ENCODE measurements around the gene GCNT2. TPM values are rescaled to one million over a fixed set of nuclear protein-coding genes. Genes with fewer than 3 reads are reported as not detected.

GCNT2 gene
- total and polyA plus RNA-seq, 2 of the 8 experiments (the other 6 are each of a cell fraction or from before 2014, with no cell fraction given): 19.3 to 52.5 TPM

- TF ChIP-seq, protein P1, sequence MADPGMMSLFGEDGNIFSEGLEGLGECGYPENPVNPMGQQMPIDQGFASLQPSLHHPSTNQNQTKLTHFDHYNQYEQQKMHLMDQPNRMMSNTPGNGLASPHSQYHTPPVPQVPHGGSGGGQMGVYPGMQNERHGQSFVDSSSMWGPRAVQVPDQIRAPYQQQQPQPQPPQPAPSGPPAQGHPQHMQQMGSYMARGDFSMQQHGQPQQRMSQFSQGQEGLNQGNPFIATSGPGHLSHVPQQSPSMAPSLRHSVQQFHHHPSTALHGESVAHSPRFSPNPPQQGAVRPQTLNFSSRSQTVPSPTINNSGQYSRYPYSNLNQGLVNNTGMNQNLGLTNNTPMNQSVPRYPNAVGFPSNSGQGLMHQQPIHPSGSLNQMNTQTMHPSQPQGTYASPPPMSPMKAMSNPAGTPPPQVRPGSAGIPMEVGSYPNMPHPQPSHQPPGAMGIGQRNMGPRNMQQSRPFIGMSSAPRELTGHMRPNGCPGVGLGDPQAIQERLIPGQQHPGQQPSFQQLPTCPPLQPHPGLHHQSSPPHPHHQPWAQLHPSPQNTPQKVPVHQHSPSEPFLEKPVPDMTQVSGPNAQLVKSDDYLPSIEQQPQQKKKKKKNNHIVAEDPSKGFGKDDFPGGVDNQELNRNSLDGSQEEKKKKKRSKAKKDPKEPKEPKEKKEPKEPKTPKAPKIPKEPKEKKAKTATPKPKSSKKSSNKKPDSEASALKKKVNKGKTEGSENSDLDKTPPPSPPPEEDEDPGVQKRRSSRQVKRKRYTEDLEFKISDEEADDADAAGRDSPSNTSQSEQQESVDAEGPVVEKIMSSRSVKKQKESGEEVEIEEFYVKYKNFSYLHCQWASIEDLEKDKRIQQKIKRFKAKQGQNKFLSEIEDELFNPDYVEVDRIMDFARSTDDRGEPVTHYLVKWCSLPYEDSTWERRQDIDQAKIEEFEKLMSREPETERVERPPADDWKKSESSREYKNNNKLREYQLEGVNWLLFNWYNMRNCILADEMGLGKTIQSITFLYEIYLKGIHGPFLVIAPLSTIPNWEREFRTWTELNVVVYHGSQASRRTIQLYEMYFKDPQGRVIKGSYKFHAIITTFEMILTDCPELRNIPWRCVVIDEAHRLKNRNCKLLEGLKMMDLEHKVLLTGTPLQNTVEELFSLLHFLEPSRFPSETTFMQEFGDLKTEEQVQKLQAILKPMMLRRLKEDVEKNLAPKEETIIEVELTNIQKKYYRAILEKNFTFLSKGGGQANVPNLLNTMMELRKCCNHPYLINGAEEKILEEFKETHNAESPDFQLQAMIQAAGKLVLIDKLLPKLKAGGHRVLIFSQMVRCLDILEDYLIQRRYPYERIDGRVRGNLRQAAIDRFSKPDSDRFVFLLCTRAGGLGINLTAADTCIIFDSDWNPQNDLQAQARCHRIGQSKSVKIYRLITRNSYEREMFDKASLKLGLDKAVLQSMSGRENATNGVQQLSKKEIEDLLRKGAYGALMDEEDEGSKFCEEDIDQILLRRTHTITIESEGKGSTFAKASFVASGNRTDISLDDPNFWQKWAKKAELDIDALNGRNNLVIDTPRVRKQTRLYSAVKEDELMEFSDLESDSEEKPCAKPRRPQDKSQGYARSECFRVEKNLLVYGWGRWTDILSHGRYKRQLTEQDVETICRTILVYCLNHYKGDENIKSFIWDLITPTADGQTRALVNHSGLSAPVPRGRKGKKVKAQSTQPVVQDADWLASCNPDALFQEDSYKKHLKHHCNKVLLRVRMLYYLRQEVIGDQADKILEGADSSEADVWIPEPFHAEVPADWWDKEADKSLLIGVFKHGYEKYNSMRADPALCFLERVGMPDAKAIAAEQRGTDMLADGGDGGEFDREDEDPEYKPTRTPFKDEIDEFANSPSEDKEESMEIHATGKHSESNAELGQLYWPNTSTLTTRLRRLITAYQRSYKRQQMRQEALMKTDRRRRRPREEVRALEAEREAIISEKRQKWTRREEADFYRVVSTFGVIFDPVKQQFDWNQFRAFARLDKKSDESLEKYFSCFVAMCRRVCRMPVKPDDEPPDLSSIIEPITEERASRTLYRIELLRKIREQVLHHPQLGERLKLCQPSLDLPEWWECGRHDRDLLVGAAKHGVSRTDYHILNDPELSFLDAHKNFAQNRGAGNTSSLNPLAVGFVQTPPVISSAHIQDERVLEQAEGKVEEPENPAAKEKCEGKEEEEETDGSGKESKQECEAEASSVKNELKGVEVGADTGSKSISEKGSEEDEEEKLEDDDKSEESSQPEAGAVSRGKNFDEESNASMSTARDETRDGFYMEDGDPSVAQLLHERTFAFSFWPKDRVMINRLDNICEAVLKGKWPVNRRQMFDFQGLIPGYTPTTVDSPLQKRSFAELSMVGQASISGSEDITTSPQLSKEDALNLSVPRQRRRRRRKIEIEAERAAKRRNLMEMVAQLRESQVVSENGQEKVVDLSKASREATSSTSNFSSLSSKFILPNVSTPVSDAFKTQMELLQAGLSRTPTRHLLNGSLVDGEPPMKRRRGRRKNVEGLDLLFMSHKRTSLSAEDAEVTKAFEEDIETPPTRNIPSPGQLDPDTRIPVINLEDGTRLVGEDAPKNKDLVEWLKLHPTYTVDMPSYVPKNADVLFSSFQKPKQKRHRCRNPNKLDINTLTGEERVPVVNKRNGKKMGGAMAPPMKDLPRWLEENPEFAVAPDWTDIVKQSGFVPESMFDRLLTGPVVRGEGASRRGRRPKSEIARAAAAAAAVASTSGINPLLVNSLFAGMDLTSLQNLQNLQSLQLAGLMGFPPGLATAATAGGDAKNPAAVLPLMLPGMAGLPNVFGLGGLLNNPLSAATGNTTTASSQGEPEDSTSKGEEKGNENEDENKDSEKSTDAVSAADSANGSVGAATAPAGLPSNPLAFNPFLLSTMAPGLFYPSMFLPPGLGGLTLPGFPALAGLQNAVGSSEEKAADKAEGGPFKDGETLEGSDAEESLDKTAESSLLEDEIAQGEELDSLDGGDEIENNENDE (IDR thresholded peaks at IDR 0.05; ENCODE audit: insufficient replicate concordance, low read length): no peak
- TF ChIP-seq NANOG (IDR thresholded peaks at IDR 0.05; ENCODE audit: insufficient read depth, low read depth, low read length, poor library complexity, severe bottlenecking) (no peak), SIRT6 (IDR thresholded peaks at IDR 0.05; ENCODE audit: low read length) (no peak), RNF2 (IDR thresholded peaks at IDR 0.05; ENCODE audit: borderline replicate concordance, low read depth, low read length, missing control alignments, poor library complexity, severe bottlenecking) (no peak), SP2 (IDR thresholded peaks at IDR 0.05; ENCODE audit: low read length) (no peak), RAD21 (IDR thresholded peaks at IDR 0.05 in 1 of 2, conservative IDR thresholded peaks at IDR 0.05 in 1 of 2; ENCODE audit: low read depth in 2 of 2, low read length in 2 of 2) (0 out of 4 replicates have a peak, but pooled peaks of 1 of the 2 experiments have one; percentile 7), ASH2L (IDR thresholded peaks at IDR 0.05; ENCODE audit: low read length) (no peak)
- TF ChIP-seq, protein P2, sequence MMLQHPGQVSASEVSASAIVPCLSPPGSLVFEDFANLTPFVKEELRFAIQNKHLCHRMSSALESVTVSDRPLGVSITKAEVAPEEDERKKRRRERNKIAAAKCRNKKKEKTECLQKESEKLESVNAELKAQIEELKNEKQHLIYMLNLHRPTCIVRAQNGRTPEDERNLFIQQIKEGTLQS (IDR thresholded peaks at IDR 0.05; ENCODE audit: insufficient read depth, low read depth, low read length): no peak
Measured at GRCh38 chr6:10505529-10505928, 15.6 kb upstream of the GCNT2 start (continued).
